IPS-15b (cell line): ENCODE data around the gene FITM1.

ENCODE experiments used
- H3K27me3 ChIP-seq: one replicate; pipeline ENCODE4 v1.6.1; 2013; ENCODE audit warnings: low read length; ENCODE audit not compliant: control insufficient read depth, insufficient read depth
- H3K36me3 ChIP-seq: one replicate; pipeline ENCODE4 v1.6.1; 2013; ENCODE audit warnings: low read length; ENCODE audit not compliant: control insufficient read depth, insufficient read depth
- H3K4me1 ChIP-seq: one replicate; pipeline ENCODE4 v1.6.1; 2013; ENCODE audit warnings: mild to moderate bottlenecking, low read length; ENCODE audit not compliant: control insufficient read depth, insufficient read depth
- H3K4me3 ChIP-seq: one replicate; pipeline ENCODE4 v1.5.1; 2013; ENCODE audit warnings: low read depth, low read length
- H3K9ac ChIP-seq: one replicate; pipeline ENCODE4 v1.6.1; 2013; ENCODE audit warnings: low read depth, mild to moderate bottlenecking, low read length
- H3K9me3 ChIP-seq: one replicate; pipeline ENCODE4 v1.6.1; 2013; ENCODE audit warnings: mild to moderate bottlenecking, low read length; ENCODE audit not compliant: control insufficient read depth, insufficient read depth

The FITM1 gene

DNA sequence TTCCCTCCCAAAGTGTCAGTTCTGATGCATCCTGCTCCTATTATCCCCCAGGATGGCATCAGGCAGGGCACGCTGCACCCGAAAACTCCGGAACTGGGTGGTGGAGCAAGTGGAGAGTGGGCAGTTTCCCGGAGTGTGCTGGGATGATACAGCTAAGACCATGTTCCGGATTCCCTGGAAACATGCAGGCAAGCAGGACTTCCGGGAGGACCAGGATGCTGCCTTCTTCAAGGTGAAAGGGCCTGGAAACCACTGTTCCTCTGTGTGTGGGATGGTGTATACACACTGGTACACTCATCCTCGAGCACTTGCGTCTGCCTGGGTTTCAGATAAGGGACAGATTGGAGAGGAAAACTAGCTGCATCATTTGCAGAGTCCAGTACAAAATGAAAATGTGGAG lies 31.6 kb downstream of the FITM1 start:
- Histone ChIP-seq H3K9me3 (no peaks in the 10 kb centered on the region), H3K36me3 (peaks cover 37% of the 10 kb centered on the region), H3K27me3 (no peaks in the 10 kb centered on the region), H3K4me3 (peak overlapping the region; percentile 64), H3K9ac (no peak overlapping the region), H3K4me1 (peaks cover 3% of the 10 kb centered on the region)

DNA sequence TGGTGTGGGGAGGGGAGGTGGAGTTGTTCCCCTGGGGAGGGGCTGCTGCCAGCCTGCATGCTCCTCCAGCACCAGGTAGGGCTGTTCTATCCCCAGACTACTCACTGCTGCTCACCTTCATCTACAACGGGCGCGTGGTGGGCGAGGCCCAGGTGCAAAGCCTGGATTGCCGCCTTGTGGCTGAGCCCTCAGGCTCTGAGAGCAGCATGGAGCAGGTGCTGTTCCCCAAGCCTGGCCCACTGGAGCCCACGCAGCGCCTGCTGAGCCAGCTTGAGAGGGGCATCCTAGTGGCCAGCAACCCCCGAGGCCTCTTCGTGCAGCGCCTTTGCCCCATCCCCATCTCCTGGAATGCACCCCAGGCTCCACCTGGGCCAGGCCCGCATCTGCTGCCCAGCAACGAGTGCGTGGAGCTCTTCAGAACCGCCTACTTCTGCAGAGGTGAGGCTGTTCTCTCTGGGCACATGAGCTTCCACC lies 34.1 kb downstream of the FITM1 start:
- H3K27me3 ChIP-seq: no peaks in the 10 kb centered on the region
- H3K9me3 ChIP-seq: no peaks in the 10 kb centered on the region
- no peak overlapping the region for H3K4me3 ChIP-seq
- H3K36me3 ChIP-seq: peaks cover 26% of the 10 kb centered on the region
- H3K4me1 ChIP-seq: peaks cover 3% of the 10 kb centered on the region
- no peak overlapping the region for H3K9ac ChIP-seq

DNA sequence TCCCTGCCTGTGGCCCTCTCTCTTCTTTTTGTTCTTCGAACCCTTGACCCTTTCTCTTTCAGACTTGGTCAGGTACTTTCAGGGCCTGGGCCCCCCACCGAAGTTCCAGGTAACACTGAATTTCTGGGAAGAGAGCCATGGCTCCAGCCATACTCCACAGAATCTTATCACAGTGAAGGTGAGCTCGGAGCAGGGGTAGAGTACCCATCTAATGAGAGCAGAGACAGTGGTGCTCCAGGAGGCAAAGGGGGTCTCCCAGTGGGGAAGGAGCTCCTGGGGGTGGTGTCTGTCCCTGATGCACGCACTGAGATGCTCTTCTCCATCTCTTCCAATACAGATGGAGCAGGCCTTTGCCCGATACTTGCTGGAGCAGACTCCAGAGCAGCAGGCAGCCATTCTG lies 35.3 kb downstream of the FITM1 start:
- Histone ChIP-seq H3K27me3 (no peaks in the 10 kb centered on the region), H3K4me3 (no peak overlapping the region), H3K9me3 (no peaks in the 10 kb centered on the region), H3K4me1 (peaks cover 3% of the 10 kb centered on the region), H3K36me3 (peaks cover 15% of the 10 kb centered on the region), H3K9ac (no peak overlapping the region)

DNA sequence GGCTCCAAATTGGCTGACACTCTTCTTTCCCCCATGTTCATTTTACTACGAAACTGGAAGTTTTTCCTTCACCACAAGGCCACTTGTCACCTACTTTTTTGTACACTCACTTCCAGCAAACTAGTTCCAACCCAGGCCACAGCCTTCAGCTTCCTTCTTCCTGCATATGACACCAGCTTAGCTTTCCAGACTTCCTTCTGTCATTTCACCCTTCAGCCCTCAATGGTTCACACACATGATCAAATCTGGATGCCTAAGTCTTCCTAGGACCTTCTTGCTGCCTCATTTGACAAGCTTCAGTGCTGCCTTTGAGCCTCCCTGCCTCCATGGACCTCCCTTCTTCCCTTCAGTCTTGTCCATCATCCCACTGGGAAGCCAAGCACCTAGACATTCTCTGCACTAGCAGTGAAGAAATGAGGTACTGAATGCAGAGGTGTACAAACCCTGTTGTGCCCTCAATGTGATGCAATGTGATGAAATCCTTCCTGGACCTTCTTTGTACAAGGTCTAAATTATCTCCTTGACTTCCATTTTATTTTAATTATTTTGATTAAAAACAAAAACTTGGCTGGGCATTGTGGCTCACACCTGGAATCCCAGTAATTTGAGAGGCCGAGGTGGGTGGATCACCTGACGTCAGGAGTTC lies 37.1 kb downstream of the FITM1 start:
- H3K9ac ChIP-seq: no peak overlapping the region

DNA sequence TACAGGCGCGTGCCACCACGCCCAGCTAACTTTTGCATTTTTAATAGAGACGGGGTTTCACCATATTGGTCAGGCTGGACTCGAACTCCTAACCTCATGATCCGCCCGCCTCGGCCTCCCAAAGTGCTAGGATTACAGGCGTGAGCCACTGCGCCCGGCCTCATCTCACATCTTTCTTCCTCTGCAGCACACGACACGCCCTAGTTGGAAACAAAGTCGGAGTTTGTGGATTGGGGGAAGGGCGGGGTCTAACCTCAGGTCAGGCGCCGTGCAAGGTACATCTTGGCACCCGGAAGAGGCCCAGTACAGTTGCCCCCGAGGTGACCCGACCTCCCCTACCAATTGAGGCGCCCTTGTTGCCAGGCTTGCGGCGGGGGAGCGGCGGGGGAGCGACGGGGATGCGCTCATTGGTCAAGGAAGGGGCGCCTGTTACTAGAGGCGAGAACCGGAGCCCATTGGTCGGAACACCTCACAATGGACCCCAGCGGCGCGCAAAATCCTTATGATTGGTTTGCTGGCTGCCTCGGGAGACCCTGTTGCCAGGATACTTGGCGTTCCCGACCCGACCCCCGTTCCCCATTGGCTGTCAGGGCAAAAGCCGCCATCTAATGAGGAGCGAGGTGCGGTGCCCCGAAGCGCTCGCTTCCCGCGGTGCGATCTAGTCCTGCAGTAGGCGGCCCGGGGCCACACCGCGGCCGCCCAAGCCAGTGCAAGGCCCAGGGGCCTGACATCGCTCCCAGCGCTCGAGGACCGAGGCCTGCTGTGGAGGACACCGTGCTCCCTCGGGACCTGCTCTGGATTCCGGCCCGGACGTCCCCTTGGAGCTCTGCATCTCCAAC lies 41.2 kb downstream of the FITM1 start, which contains the start of gene REC8:
Gene REC8, plus strand, starts transcription at position 659 of the 839 bp plus-strand sequence. CDS start 473 bp downstream, outside the sequence.
- Histone ChIP-seq H3K9me3 (no peaks in the 10 kb centered on the region), H3K4me3 (peak within 1 kb of the TSS; percentile 81), H3K4me1 (peaks cover 3% of the 10 kb centered on the region), H3K9ac (peak within 1 kb of the TSS; percentile 37), H3K27me3 (no peaks in the 10 kb centered on the region), H3K36me3 (peaks cover 9% of the 10 kb centered on the region)

More for the DNA sequence above, 37.1 kb downstream of the FITM1 start:
- no peaks in the 10 kb centered on the region for H3K9me3 ChIP-seq
- H3K36me3 ChIP-seq: peaks cover 15% of the 10 kb centered on the region
- H3K4me1 ChIP-seq: peaks cover 3% of the 10 kb centered on the region
- H3K4me3 ChIP-seq: no peak overlapping the region
- no peaks in the 10 kb centered on the region for H3K27me3 ChIP-seq

DNA sequence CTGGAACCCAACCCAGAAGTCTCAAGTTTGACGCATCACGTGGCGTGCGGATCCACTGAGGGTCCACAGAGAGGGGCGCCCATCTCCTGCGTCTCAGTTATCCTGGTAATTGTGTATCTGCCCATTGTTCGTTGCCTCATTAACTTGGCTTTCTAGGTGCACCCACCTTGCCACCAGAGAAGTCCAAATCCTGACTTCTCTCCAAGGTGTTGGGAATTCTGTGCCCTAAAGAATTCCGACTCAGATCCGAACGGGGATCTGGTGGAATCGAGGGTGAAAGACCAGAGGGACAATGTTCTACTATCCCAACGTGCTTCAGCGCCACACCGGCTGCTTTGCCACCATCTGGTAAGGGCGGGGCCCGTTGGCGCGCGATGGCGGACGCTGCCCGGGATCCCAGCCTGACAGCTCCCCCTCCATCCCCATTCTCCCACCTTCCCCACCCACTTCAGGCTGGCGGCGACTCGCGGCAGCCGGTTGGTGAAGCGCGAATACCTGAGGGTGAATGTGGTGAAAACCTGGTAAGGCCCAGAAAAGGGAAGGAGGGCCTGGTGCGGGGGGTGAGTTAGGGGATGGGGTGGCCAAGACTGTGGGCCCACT lies 41.9 kb downstream of the FITM1 start:
- peaks cover 3% of the 10 kb centered on the region for H3K4me1 ChIP-seq
- H3K36me3 ChIP-seq: peaks cover 12% of the 10 kb centered on the region
- H3K4me3 ChIP-seq: peak overlapping the region; percentile 81
- H3K9me3 ChIP-seq: no peaks in the 10 kb centered on the region
- H3K9ac ChIP-seq: peak overlapping the region; percentile 37
- no peaks in the 10 kb centered on the region for H3K27me3 ChIP-seq

DNA sequence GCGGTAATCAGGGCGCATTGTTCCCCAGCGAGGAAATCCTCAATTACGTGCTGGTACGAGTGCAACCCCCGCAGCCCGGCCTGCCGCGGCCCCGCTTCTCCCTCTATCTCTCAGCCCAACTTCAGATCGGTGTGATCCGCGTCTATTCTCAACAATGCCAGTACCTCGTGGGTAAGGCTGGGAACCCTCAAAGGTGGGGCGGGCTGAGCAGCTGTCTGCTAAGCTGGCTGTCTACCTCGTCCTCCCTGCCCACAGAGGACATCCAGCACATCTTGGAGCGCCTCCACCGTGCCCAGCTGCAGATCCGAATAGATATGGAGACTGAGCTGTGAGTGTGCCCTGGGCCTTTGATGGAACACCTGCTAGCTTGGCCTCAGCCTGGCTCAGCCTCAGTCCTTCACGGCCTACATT lies 42.4 kb downstream of the FITM1 start:
- no peak overlapping the region for H3K9ac ChIP-seq
- peaks cover 17% of the 10 kb centered on the region for H3K36me3 ChIP-seq
- H3K4me1 ChIP-seq: peaks cover 3% of the 10 kb centered on the region
- no peaks in the 10 kb centered on the region for H3K27me3 ChIP-seq
- H3K9me3 ChIP-seq: no peaks in the 10 kb centered on the region
- peak overlapping the region; percentile 81 for H3K4me3 ChIP-seq

DNA sequence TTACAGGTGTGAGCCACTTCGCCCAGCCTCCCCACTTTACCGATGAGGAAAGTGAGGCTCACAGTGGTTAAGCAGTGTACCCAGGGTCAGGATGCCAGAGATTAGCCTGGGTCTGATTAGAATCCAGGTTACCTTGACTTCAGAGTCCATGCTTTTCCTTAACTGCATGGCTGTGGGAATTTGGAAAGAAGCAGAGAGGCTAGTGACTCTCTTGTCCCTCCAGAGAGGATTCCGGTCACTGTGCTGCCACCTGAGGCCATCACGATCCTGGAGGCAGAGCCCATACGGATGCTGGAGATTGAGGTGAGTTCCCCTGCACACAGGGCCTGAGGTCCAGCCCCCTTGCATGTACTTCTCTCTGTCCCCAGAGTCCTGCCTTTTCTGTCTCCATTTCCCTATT lies 46.1 kb downstream of the FITM1 start:
- Histone ChIP-seq H3K27me3 (no peaks in the 10 kb centered on the region), H3K36me3 (peaks cover 49% of the 10 kb centered on the region), H3K9ac (no peak overlapping the region), H3K4me1 (peaks cover 3% of the 10 kb centered on the region), H3K9me3 (no peaks in the 10 kb centered on the region), H3K4me3 (no peak overlapping the region)

DNA sequence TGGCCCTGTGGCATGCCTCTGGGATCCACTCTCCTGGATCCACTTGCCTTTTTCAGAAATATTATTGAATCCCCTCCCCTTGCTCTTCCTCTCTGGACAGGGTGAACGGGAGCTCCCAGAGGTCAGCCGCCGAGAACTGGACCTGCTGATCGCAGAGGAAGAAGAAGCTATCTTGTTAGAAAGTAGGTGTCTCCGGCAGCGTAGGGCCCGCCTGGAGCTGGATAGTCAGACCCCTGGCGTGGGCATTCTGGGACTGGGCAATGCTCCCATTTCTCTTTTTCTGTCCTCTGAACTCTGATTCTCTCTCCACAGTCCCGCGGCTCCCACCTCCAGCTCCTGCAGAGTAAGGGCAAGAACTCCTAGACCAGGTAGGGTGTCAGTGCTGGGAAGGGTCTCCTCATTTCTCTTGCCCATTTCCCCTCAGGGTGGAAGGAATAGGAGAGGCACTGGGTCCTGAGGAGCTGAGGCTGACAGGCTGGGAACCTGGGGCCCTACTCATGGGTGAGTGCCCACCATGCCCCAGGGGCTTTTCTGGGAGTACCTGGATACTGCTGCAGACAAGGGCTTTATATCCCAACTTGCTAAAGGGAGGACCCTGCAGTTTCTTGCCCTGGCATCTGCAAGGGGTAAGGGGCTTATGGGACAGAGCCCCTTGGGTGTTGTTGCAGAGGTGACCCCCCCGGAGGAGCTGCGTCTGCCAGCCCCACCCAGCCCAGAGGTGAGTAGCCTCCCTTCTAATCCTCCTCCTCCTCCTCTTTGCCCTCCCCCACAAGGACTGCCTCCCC lies 46.8 kb downstream of the FITM1 start:
- peaks cover 56% of the 10 kb centered on the region for H3K36me3 ChIP-seq
- peaks cover 2% of the 10 kb centered on the region for H3K4me1 ChIP-seq
- no peaks in the 10 kb centered on the region for H3K9me3 ChIP-seq
- H3K9ac ChIP-seq: no peak overlapping the region
- H3K27me3 ChIP-seq: no peaks in the 10 kb centered on the region
- no peak overlapping the region for H3K4me3 ChIP-seq

DNA sequence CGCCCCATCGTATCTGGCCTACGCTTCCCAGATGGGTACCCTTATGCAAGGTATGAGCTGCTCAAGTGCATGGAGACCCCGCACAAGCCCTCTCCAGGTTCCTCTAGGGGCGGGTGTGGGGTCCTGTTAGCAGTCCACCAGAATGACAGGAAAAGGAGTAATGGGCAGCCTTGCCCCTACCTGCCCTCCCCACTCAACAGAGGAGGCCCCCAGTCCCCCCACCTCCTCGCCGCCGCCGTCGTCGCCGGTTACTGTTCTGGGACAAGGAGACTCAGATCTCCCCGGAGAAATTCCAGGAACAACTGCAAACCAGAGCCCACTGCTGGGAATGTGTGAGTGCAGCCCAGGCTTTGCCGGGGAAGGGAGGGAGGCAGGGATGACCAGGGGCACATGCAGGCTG lies 47.4 kb downstream of the FITM1 start:
- H3K36me3 ChIP-seq: peaks cover 62% of the 10 kb centered on the region

More for the DNA sequence above, 47.4 kb downstream of the FITM1 start:
- Histone ChIP-seq H3K27me3 (no peaks in the 10 kb centered on the region), H3K9ac (no peak overlapping the region), H3K4me3 (no peak overlapping the region), H3K4me1 (no peaks in the 10 kb centered on the region), H3K9me3 (no peaks in the 10 kb centered on the region)
